Measurements from ENCODE around the gene APBA2.

APBA2 gene

GRCh38 chr15:28956491-28956890 is 70.7 kb downstream of the APBA2 start:
- DNase-seq (ENCODE audit: low read depth in 2 of 2): no peak

- DNase-seq (ENCODE audit: low read depth in 2 of 2): no peak
These were observed 72.1 kb downstream of the APBA2 start for GRCh38 chr15:28957606-28958498.

GRCh38 chr15:28959326-28959725 is 73.6 kb downstream of the APBA2 start:
- no peak for DNase-seq (ENCODE audit: low read depth in 2 of 2)

- DNase-seq (ENCODE audit: low read depth in 2 of 2): no peak
These were observed 75.2 kb downstream of the APBA2 start for GRCh38 chr15:28960979-28961378.

GRCh38 chr15:28961391-28961790 is 75.6 kb downstream of the APBA2 start:
- DNase-seq (ENCODE audit: low read depth in 2 of 2): no peak

GRCh38 chr15:28962851-28963710 is 77.3 kb downstream of the APBA2 start:
- no peak for DNase-seq (ENCODE audit: low read depth in 2 of 2)

GRCh38 chr15:28963711-28964081 is 77.9 kb downstream of the APBA2 start:
- no peak for DNase-seq (ENCODE audit: low read depth in 2 of 2)

GRCh38 chr15:28964098-28964497 is 78.3 kb downstream of the APBA2 start:
- DNase-seq (ENCODE audit: low read depth in 2 of 2): no peak

GRCh38 chr15:28967066-28967465 is 81.3 kb downstream of the APBA2 start:
- no peak for DNase-seq (ENCODE audit: low read depth in 2 of 2)

- DNase-seq (ENCODE audit: low read depth in 2 of 2): no peak
These were observed 82.2 kb downstream of the APBA2 start for GRCh38 chr15:28967990-28968389.

- DNase-seq (ENCODE audit: low read depth in 2 of 2): no peak
These were observed 83.8 kb downstream of the APBA2 start for GRCh38 chr15:28969511-28970085.

- no peak for DNase-seq (ENCODE audit: low read depth in 2 of 2)
These were observed 88.4 kb downstream of the APBA2 start for GRCh38 chr15:28974142-28974541.

GRCh38 chr15:28975766-28976179 is 90.0 kb downstream of the APBA2 start:
- no peak for DNase-seq (ENCODE audit: low read depth in 2 of 2)

- no peak for DNase-seq (ENCODE audit: low read depth in 2 of 2)
These were observed 91.7 kb downstream of the APBA2 start for GRCh38 chr15:28977377-28978010.

- DNase-seq (ENCODE audit: low read depth in 2 of 2): no peak
These were observed 92.2 kb downstream of the APBA2 start for GRCh38 chr15:28978011-28978378.

GRCh38 chr15:28978661-28979060 is 92.9 kb downstream of the APBA2 start:
- no peak for DNase-seq (ENCODE audit: low read depth in 2 of 2)

- DNase-seq (ENCODE audit: low read depth in 2 of 2): no peak
These were observed 93.6 kb downstream of the APBA2 start for GRCh38 chr15:28979208-28979841.

- DNase-seq (ENCODE audit: low read depth in 2 of 2): no peak
These were observed 95.1 kb downstream of the APBA2 start for GRCh38 chr15:28980709-28981350.

- no peak for DNase-seq (ENCODE audit: low read depth in 2 of 2)
These were observed 95.6 kb downstream of the APBA2 start for GRCh38 chr15:28981351-28981720.

- no peak for DNase-seq (ENCODE audit: low read depth in 2 of 2)
These were observed 96.1 kb downstream of the APBA2 start for GRCh38 chr15:28981921-28982320.

GRCh38 chr15:28982886-28983285 is 97.1 kb downstream of the APBA2 start:
- no peak for DNase-seq (ENCODE audit: low read depth in 2 of 2)
